Measurements from ENCODE around the gene CEACAM6.

CEACAM6 gene

DNA sequence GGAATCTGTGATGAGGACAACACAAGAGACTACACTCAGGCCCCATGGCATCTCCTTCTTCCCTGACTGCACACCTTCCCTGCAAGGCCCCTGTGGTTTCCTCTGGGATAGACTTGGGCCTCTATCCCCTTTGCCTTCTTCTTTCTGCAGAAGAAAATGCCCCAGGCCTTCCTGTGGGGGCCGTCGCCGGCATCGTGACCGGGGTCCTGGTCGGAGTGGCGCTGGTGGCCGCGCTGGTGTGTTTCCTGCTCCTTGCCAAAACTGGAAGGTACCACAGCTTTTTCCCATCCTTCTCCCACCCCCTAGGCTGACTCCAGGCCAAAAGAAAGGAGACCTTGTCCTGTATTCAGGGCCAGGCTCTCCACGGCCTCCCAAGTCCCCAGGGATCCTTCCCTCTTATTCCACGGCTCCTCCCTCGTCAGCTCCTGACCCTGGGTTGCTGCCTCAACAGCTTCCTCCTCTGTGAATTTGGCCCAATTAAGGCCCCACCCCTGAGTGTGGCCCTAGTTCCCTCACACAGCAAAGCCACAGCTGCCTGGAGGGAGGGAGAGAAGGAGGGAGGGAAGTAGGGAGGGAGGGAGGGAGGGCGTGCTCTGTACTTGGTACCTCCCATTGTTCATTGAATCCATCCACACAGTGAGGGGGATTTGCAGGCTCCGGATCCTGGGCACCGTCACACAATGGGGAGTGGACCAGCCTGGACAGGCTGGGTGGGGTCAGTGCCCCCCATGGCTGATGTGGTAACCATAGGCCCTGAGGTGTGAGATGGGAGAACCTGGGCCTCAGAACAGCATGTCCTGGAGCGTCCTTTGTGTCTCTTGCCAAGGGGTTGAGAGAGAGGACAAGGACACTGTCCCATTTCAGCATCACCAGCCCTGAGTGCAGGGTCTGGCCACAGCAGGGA, 53.6 kb downstream of the CEACAM6 start:
- WGBS (ENCODE audit: extremely low coverage, insufficient coverage, low lambda C conversion rate) = no CpG with 5 or more reads among the region's 16 CpGs
- H3K23ac ChIP-seq (ENCODE audit: low read length) = no peak overlapping the region
- H3K79me2 ChIP-seq (ENCODE audit: control insufficient read depth, insufficient read depth, low read length) = no peaks in the 10 kb centered on the region
- no peak overlapping the region for H2BK5ac ChIP-seq (ENCODE audit: low read length)
- H2BK15ac ChIP-seq (replicated peaks; ENCODE audit: low read depth) = no peak overlapping the region
- no peak overlapping the region for H2AK5ac ChIP-seq (ENCODE audit: low read length)
- no peak overlapping the region for H2BK120ac ChIP-seq (ENCODE audit: low read depth, low read length)
- H3K79me1 ChIP-seq (ENCODE audit: low read length) = no peaks in the 10 kb centered on the region
- H4K8ac ChIP-seq (ENCODE audit: low read depth, low read length) = no peak overlapping the region
- H3K4me1 ChIP-seq (ENCODE audit: control insufficient read depth, low read depth, low read length) = no peaks in the 10 kb centered on the region
- DNase-seq = no peak
- no peaks in the 10 kb centered on the region for H3K27me3 ChIP-seq (ENCODE audit: insufficient read depth, low read length, poor library complexity)
- H3K4me2 ChIP-seq (ENCODE audit: low read length) = no peak overlapping the region
- H3K18ac ChIP-seq (ENCODE audit: low read length) = no peak overlapping the region
- H4K5ac ChIP-seq (ENCODE audit: low read length) = no peak overlapping the region
- no peaks in the 10 kb centered on the region for H3K36me3 ChIP-seq (ENCODE audit: control insufficient read depth, insufficient read depth, low read length)
- no peak overlapping the region for H3K9ac ChIP-seq (ENCODE audit: low read length)
- H3K27ac ChIP-seq (ENCODE audit: low read depth, low read length) = no peak overlapping the region
- H3K56ac ChIP-seq (ENCODE audit: low read length) = no peak overlapping the region
- H3K4ac ChIP-seq (ENCODE audit: low read depth, low read length) = no peak overlapping the region
- no peak overlapping the region for H3K4me3 ChIP-seq (ENCODE audit: low read length)

DNA sequence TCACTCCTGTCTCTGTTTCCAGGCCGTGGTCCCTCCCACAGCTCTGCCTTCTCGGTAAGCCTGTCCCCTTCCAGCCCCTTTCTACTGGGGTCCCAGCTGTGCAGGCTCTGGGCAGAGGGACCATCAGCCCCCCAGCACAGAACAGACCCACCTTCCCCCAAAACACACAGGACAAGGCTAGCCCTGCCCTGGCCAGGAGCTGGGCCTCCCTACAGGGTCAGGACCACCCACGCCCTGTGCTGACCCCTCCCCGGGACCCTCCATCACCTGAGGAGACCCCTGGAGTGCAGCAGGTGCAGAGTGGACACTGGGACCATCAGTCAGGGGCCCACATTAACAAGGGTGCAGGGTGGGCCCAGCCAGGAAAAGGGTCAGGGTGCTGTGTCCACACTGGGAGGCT, 55.0 kb downstream of the CEACAM6 start:
- H3K27ac ChIP-seq (ENCODE audit: low read depth, low read length) = no peak overlapping the region
- WGBS (ENCODE audit: extremely low coverage, insufficient coverage, low lambda C conversion rate) = no CpG with 5 or more reads among the region's 4 CpGs
- DNase-seq = no peak
- no peak overlapping the region for H2BK120ac ChIP-seq (ENCODE audit: low read depth, low read length)
- no peak overlapping the region for H4K5ac ChIP-seq (ENCODE audit: low read length)
- H3K23ac ChIP-seq (ENCODE audit: low read length) = no peak overlapping the region
- H3K4me2 ChIP-seq (ENCODE audit: low read length) = no peak overlapping the region
- H4K8ac ChIP-seq (ENCODE audit: low read depth, low read length) = no peak overlapping the region
- H3K56ac ChIP-seq (ENCODE audit: low read length) = no peak overlapping the region
- no peak overlapping the region for H2BK15ac ChIP-seq (replicated peaks; ENCODE audit: low read depth)
- no peak overlapping the region for H3K18ac ChIP-seq (ENCODE audit: low read length)
- H3K36me3 ChIP-seq (ENCODE audit: control insufficient read depth, insufficient read depth, low read length) = no peaks in the 10 kb centered on the region
- H2AK5ac ChIP-seq (ENCODE audit: low read length) = no peak overlapping the region
- no peaks in the 10 kb centered on the region for H3K79me2 ChIP-seq (ENCODE audit: control insufficient read depth, insufficient read depth, low read length)
- no peaks in the 10 kb centered on the region for H3K4me1 ChIP-seq (ENCODE audit: control insufficient read depth, low read depth, low read length)
- H3K4me3 ChIP-seq (ENCODE audit: low read length) = no peak overlapping the region
- no peak overlapping the region for H3K9ac ChIP-seq (ENCODE audit: low read length)
- no peak overlapping the region for H2BK5ac ChIP-seq (ENCODE audit: low read length)
- H3K79me1 ChIP-seq (ENCODE audit: low read length) = no peaks in the 10 kb centered on the region
- H3K4ac ChIP-seq (ENCODE audit: low read depth, low read length) = no peak overlapping the region
- no peaks in the 10 kb centered on the region for H3K27me3 ChIP-seq (ENCODE audit: insufficient read depth, low read length, poor library complexity)

DNA sequence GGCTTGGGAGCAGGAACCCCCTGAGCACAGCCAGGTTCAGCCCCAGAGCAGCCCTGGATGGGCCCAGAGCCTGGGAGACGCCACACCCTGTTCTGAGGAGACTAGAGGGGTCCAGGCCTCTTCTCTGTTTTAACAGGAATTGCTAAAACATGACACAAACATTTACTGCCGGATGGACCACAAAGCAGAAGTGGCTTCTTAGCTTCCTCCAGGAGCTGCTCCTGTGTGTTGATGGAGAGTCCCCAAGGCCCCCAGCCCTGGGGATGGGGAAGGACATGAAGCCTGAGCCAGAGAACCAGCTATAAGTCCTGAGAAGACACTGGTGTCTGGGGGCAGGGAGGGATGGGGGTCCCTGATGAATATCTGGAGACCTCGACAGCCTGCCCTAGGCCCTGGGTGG, 55.7 kb downstream of the CEACAM6 start:
- no peak overlapping the region for H3K27ac ChIP-seq (ENCODE audit: low read depth, low read length)
- H3K4me1 ChIP-seq (ENCODE audit: control insufficient read depth, low read depth, low read length) = no peaks in the 10 kb centered on the region
- H4K5ac ChIP-seq (ENCODE audit: low read length) = no peak overlapping the region
- H3K4ac ChIP-seq (ENCODE audit: low read depth, low read length) = no peak overlapping the region
- H3K4me2 ChIP-seq (ENCODE audit: low read length) = no peak overlapping the region
- no peaks in the 10 kb centered on the region for H3K27me3 ChIP-seq (ENCODE audit: insufficient read depth, low read length, poor library complexity)
- no peaks in the 10 kb centered on the region for H3K36me3 ChIP-seq (ENCODE audit: control insufficient read depth, insufficient read depth, low read length)
- no peaks in the 10 kb centered on the region for H3K79me1 ChIP-seq (ENCODE audit: low read length)
- no peak overlapping the region for H3K4me3 ChIP-seq (ENCODE audit: low read length)
- no peak overlapping the region for H2BK15ac ChIP-seq (replicated peaks; ENCODE audit: low read depth)
- whole genome bisulfite sequencing (ENCODE audit: extremely low coverage, insufficient coverage, low lambda C conversion rate) = no CpG with 5 or more reads among the region's 3 CpGs
- no peak for DNase-seq
- H3K23ac ChIP-seq (ENCODE audit: low read length) = no peak overlapping the region
- H3K79me2 ChIP-seq (ENCODE audit: control insufficient read depth, insufficient read depth, low read length) = no peaks in the 10 kb centered on the region
- H3K9ac ChIP-seq (ENCODE audit: low read length) = no peak overlapping the region
- no peak overlapping the region for H3K18ac ChIP-seq (ENCODE audit: low read length)
- no peak overlapping the region for H2BK5ac ChIP-seq (ENCODE audit: low read length)
- H2AK5ac ChIP-seq (ENCODE audit: low read length) = no peak overlapping the region
- H2BK120ac ChIP-seq (ENCODE audit: low read depth, low read length) = no peak overlapping the region
- no peak overlapping the region for H3K56ac ChIP-seq (ENCODE audit: low read length)
- no peak overlapping the region for H4K8ac ChIP-seq (ENCODE audit: low read depth, low read length)

- WGBS (ENCODE audit: extremely low coverage, insufficient coverage, low lambda C conversion rate) = no CpG with 5 or more reads among the region's 3 CpGs
- no peak overlapping the region for H2BK5ac ChIP-seq (ENCODE audit: low read length)
- H3K4me1 ChIP-seq (ENCODE audit: control insufficient read depth, low read depth, low read length) = no peaks in the 10 kb centered on the region
- no peak overlapping the region for H3K4me2 ChIP-seq (ENCODE audit: low read length)
- no peak overlapping the region for H3K4me3 ChIP-seq (ENCODE audit: low read length)
- no peak overlapping the region for H2AK5ac ChIP-seq (ENCODE audit: low read length)
- no peak overlapping the region for H3K4ac ChIP-seq (ENCODE audit: low read depth, low read length)
- H3K79me2 ChIP-seq (ENCODE audit: control insufficient read depth, insufficient read depth, low read length) = no peaks in the 10 kb centered on the region
- no peak overlapping the region for H3K18ac ChIP-seq (ENCODE audit: low read length)
- H3K9ac ChIP-seq (ENCODE audit: low read length) = no peak overlapping the region
- no peak overlapping the region for H4K8ac ChIP-seq (ENCODE audit: low read depth, low read length)
- H3K79me1 ChIP-seq (ENCODE audit: low read length) = no peaks in the 10 kb centered on the region
- H3K56ac ChIP-seq (ENCODE audit: low read length) = no peak overlapping the region
- no peak for DNase-seq
- no peaks in the 10 kb centered on the region for H3K36me3 ChIP-seq (ENCODE audit: control insufficient read depth, insufficient read depth, low read length)
- no peak overlapping the region for H4K5ac ChIP-seq (ENCODE audit: low read length)
- no peak overlapping the region for H2BK120ac ChIP-seq (ENCODE audit: low read depth, low read length)
- no peak overlapping the region for H3K23ac ChIP-seq (ENCODE audit: low read length)
- no peak overlapping the region for H2BK15ac ChIP-seq (replicated peaks; ENCODE audit: low read depth)
- H3K27me3 ChIP-seq (ENCODE audit: insufficient read depth, low read length, poor library complexity) = no peaks in the 10 kb centered on the region
- H3K27ac ChIP-seq (ENCODE audit: low read depth, low read length) = no peak overlapping the region
Measured at GRCh38 chr19:41811981-41812380, 56.7 kb downstream of the CEACAM6 start.

DNA sequence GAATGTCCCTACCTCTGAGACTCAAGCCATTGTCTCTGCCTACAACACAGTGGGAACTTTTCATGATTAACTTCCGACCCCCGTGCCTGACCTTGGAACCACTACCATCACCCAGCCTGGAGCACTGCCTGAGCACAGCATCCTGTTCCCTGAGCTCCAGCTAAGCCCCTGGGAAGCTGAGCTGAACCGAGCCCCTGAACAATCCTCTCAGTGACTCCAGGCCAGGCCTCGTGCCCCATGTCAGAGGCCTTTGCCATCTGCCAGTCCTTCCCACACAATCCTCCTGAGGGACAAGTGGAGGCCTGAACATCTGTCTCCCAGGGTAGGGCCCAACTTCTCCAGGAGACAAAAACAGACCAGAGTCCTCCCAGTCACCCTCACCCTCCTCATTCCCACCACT, 58.6 kb downstream of the CEACAM6 start:
- no peaks in the 10 kb centered on the region for H3K36me3 ChIP-seq (ENCODE audit: control insufficient read depth, insufficient read depth, low read length)
- H3K18ac ChIP-seq (ENCODE audit: low read length) = no peak overlapping the region
- no peak overlapping the region for H3K4me3 ChIP-seq (ENCODE audit: low read length)
- no peak overlapping the region for H4K8ac ChIP-seq (ENCODE audit: low read depth, low read length)
- no peak overlapping the region for H3K4me2 ChIP-seq (ENCODE audit: low read length)
- no peaks in the 10 kb centered on the region for H3K79me2 ChIP-seq (ENCODE audit: control insufficient read depth, insufficient read depth, low read length)
- H2BK5ac ChIP-seq (ENCODE audit: low read length) = no peak overlapping the region
- no peaks in the 10 kb centered on the region for H3K4me1 ChIP-seq (ENCODE audit: control insufficient read depth, low read depth, low read length)
- no CpG with 5 or more reads among the region's 4 CpGs for WGBS (ENCODE audit: extremely low coverage, insufficient coverage, low lambda C conversion rate)
- no peak overlapping the region for H2AK5ac ChIP-seq (ENCODE audit: low read length)
- no peak overlapping the region for H2BK120ac ChIP-seq (ENCODE audit: low read depth, low read length)
- no peak overlapping the region for H2BK15ac ChIP-seq (replicated peaks; ENCODE audit: low read depth)
- no peaks in the 10 kb centered on the region for H3K79me1 ChIP-seq (ENCODE audit: low read length)
- no peak overlapping the region for H3K27ac ChIP-seq (ENCODE audit: low read depth, low read length)
- H3K56ac ChIP-seq (ENCODE audit: low read length) = no peak overlapping the region
- H3K4ac ChIP-seq (ENCODE audit: low read depth, low read length) = no peak overlapping the region
- H3K23ac ChIP-seq (ENCODE audit: low read length) = no peak overlapping the region
- H4K5ac ChIP-seq (ENCODE audit: low read length) = no peak overlapping the region
- no peak for DNase-seq
- no peaks in the 10 kb centered on the region for H3K27me3 ChIP-seq (ENCODE audit: insufficient read depth, low read length, poor library complexity)
- no peak overlapping the region for H3K9ac ChIP-seq (ENCODE audit: low read length)

- H2BK120ac ChIP-seq (ENCODE audit: low read depth, low read length) = no peak overlapping the region
- no peaks in the 10 kb centered on the region for H3K79me1 ChIP-seq (ENCODE audit: low read length)
- no peak overlapping the region for H3K4ac ChIP-seq (ENCODE audit: low read depth, low read length)
- no peak overlapping the region for H3K18ac ChIP-seq (ENCODE audit: low read length)
- no peaks in the 10 kb centered on the region for H3K27me3 ChIP-seq (ENCODE audit: insufficient read depth, low read length, poor library complexity)
- no peak overlapping the region for H4K8ac ChIP-seq (ENCODE audit: low read depth, low read length)
- H2BK5ac ChIP-seq (ENCODE audit: low read length) = no peak overlapping the region
- no peak overlapping the region for H3K23ac ChIP-seq (ENCODE audit: low read length)
- no peaks in the 10 kb centered on the region for H3K4me1 ChIP-seq (ENCODE audit: control insufficient read depth, low read depth, low read length)
- no peak overlapping the region for H3K56ac ChIP-seq (ENCODE audit: low read length)
- no peak overlapping the region for H2AK5ac ChIP-seq (ENCODE audit: low read length)
- no peak for DNase-seq
- H3K27ac ChIP-seq (ENCODE audit: low read depth, low read length) = no peak overlapping the region
- no peak overlapping the region for H4K5ac ChIP-seq (ENCODE audit: low read length)
- no peak overlapping the region for H3K4me2 ChIP-seq (ENCODE audit: low read length)
- H3K36me3 ChIP-seq (ENCODE audit: control insufficient read depth, insufficient read depth, low read length) = no peaks in the 10 kb centered on the region
- no peak overlapping the region for H2BK15ac ChIP-seq (replicated peaks; ENCODE audit: low read depth)
- no peak overlapping the region for H3K9ac ChIP-seq (ENCODE audit: low read length)
- WGBS (ENCODE audit: extremely low coverage, insufficient coverage, low lambda C conversion rate) = no CpG with 5 or more reads among the region's 4 CpGs
- no peak overlapping the region for H3K4me3 ChIP-seq (ENCODE audit: low read length)
- no peaks in the 10 kb centered on the region for H3K79me2 ChIP-seq (ENCODE audit: control insufficient read depth, insufficient read depth, low read length)
Measured at GRCh38 chr19:41815301-41815700, 60.0 kb downstream of the CEACAM6 start.
